Ovary (tissue), 1 donor: Measurements from ENCODE around the gene RELL1.

Source experiments
- EP300 ChIP-seq: sonication (generic); formaldehyde crosslinking; IDR thresholded peaks from one replicate; pipeline ENCODE4 v1.6.1; 2017; ENCODE audit warnings: antibody characterized with exemption
- POLR2A ChIP-seq: fragments of 450-650 bp; IDR thresholded peaks from one replicate; pipeline ENCODE4 v1.6.1; 2017; ENCODE audit warnings: antibody characterized with exemption, mild to moderate bottlenecking, moderate library complexity

- no peak for TF ChIP-seq POLR2A
- TF ChIP-seq EP300, result no peak
Measured at GRCh38 chr4:37615059-37615719, 71.0 kb downstream of the RELL1 start.
